ENCODE data around the gene C1orf167. TPM values are rescaled to one million over a fixed set of nuclear protein-coding genes. Genes with fewer than 3 reads are reported as not detected.

C1orf167 gene
- total and polyA plus RNA-seq, 10 of the 15 experiments (the other 5 are each of a cell fraction or from before 2014, with no cell fraction given): 0.17 to 0.31 TPM; not detected in 8

DNA sequence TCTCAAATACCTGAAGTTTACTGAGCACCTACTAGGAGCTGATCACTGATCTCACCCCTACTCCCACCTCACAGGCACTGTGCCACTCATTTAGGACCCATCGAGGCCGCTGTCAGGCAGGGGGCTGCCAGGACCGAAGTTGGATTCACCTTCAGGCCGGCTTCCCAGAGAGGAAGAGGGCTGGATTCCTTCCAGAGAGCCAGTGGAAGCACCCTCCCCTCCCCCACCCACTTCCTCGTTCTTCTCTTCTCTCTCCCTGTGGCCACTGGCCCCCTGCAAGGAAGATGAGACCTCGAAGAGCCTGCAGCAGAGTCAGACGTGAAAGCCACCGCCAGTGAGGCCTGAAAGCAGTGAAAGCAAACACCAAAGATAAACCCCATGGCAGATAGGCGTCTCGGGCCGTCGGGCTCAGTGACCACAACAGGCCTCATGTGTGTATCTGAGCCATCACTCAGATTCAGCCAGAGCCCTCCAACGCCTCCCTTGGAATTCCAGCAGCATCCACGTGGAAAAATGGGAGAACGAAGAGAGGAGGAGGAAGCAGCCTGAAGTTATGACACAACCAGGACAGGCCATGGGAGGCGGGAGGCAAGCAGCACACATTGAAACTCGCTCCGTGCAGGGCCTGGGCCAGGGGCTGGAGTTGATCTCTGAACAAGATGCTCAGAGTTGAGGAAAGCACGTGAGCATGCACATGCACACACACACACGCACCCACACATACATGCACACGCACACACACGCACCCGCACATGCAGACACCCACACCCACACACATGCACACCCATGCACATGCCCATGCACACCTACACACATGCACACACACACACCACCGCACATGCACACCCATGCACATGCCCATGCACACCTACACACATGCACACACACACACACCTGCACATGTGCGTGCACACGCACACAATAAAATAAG, 32.2 kb upstream of the C1orf167 start:
- no peak overlapping the region for H3K27ac ChIP-seq (ENCODE audit: control insufficient read depth, insufficient read depth)
- no peak for DNase-seq (ENCODE audit: low read depth, low spot score)
- CTCF ChIA-PET: interaction anchor here (0.9 to 2.5 kb wide), 2 partner anchors 10 to 47 kb away, joined by 3 to 12 read pairs; no protein-coding TSS in a partner anchor
- ATAC-seq: no peak
- no peaks in the 10 kb centered on the region for H3K9me3 ChIP-seq (replicated peaks; ENCODE audit: control insufficient read depth, insufficient read depth, low read length)
- H3K4me3 ChIP-seq: no peak overlapping the region
- WGBS (ENCODE audit: insufficient coverage, insufficient replicate concordance, low lambda C conversion rate, missing lambda C conversion rate): 39% methylated on average over 26 of the region's 26 CpGs
- no peaks in the 10 kb centered on the region for H4K20me1 ChIP-seq (ENCODE audit: control insufficient read depth, insufficient read depth)
- no peak overlapping the region for H2AFZ ChIP-seq (ENCODE audit: control insufficient read depth, low read depth, low read length)
- intact Hi-C loops (cut with micrococcal nuclease; ENCODE audit: unreplicated experiment): no loop called here
- no TSS peak for BruUV-seq (replicated peaks)
- no peak overlapping the region for H3K9ac ChIP-seq (ENCODE audit: control insufficient read depth, insufficient read depth, low read length)
- H3K27me3 ChIP-seq (replicated peaks in 1 of 2; ENCODE audit: control insufficient read depth in 2 of 2, insufficient read depth in 2 of 2, low read length in 1 of 2): no peaks in the 10 kb centered on the region
- peak overlapping the region; percentile 50; the same call in 1 of the 2 replicates for H3K4me2 ChIP-seq (ENCODE audit: control insufficient read depth, insufficient read depth)
- FAIRE-seq: peak; percentile 86
- SMC1A ChIA-PET (ENCODE audit: uncharacterized antibody, unreplicated experiment): no interaction called here
- H3K4me1 ChIP-seq (ENCODE audit: control insufficient read depth, insufficient read depth, low read length): peaks cover 10% of the 10 kb centered on the region
- RAD21 ChIA-PET (ENCODE audit: unreplicated experiment): no interaction called here
- TF ChIP-seq, protein P1, sequence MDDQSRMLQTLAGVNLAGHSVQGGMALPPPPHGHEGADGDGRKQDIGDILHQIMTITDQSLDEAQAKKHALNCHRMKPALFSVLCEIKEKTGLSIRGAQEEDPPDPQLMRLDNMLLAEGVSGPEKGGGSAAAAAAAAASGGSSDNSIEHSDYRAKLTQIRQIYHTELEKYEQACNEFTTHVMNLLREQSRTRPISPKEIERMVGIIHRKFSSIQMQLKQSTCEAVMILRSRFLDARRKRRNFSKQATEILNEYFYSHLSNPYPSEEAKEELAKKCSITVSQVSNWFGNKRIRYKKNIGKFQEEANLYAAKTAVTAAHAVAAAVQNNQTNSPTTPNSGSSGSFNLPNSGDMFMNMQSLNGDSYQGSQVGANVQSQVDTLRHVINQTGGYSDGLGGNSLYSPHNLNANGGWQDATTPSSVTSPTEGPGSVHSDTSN (IDR thresholded peaks at IDR 0.05; ENCODE audit: insufficient replicate concordance, low read depth, low read length): peak; percentile 61
- TF ChIP-seq BHLHE40 (IDR thresholded peaks at IDR 0.05; ENCODE audit: borderline replicate concordance in 1 of 2, low read depth in 2 of 2, low read length in 1 of 2): 0 out of 4 replicates have a peak, but pooled peaks of 1 of the 2 experiments have one; percentile 19
- TF ChIP-seq STAT1 (conservative IDR thresholded peaks at IDR 0.05): no peak
- TF ChIP-seq ETV6 (conservative IDR thresholded peaks at IDR 0.05 in 1 of 2, IDR thresholded peaks at IDR 0.05 in 1 of 2; ENCODE audit: borderline replicate concordance in 1 of 2, low read depth in 1 of 2): no peak
- in situ Hi-C loops (cut with MboI): no loop called here
- H3K36me3 ChIP-seq (ENCODE audit: control insufficient read depth in 2 of 2, insufficient read depth in 2 of 2, low read length in 1 of 2): no peaks in the 10 kb centered on the region
- H3K79me2 ChIP-seq (ENCODE audit: control insufficient read depth, insufficient read depth, low read length): no peaks in the 10 kb centered on the region
- POLR2A ChIA-PET: interaction anchor here (1.2 kb wide), 1 partner anchor 77 kb away, joined by 3 read pairs; no protein-coding TSS in a partner anchor
